ENCODE measurements around the gene DAPP1.

The DAPP1 gene

GRCh38 chr4:99891351-99891750 is 74.7 kb downstream of the DAPP1 start:
- DNase-seq (ENCODE audit: low read depth) = no peak
- H3K4me3 ChIP-seq (ENCODE audit: low read depth, low read length) = no peak overlapping the region
- no peak for TF ChIP-seq CTCF (IDR thresholded peaks at IDR 0.05; ENCODE audit: control insufficient read depth, extremely low read depth, insufficient read depth)

GRCh38 chr4:99893029-99893428 is 76.4 kb downstream of the DAPP1 start:
- TF ChIP-seq CTCF (IDR thresholded peaks at IDR 0.05; ENCODE audit: control insufficient read depth, extremely low read depth, insufficient read depth) = no peak
- peak overlapping the region; percentile 80 for H3K4me3 ChIP-seq (ENCODE audit: low read depth, low read length)
- no peak for DNase-seq (ENCODE audit: low read depth)

- no peak for DNase-seq (ENCODE audit: low read depth)
- no peak for TF ChIP-seq CTCF (IDR thresholded peaks at IDR 0.05; ENCODE audit: control insufficient read depth, extremely low read depth, insufficient read depth)
- peak overlapping the region; percentile 80 for H3K4me3 ChIP-seq (ENCODE audit: low read depth, low read length)
These were observed 77.2 kb downstream of the DAPP1 start for GRCh38 chr4:99893839-99894160.

GRCh38 chr4:99894161-99894997 is 77.8 kb downstream of the DAPP1 start, which contains the start of gene LAMTOR3:
LAMTOR3 (minus strand) TSS chr4:99894427; CDS start chr4:99893963, 464 bp downstream.
- no peak for TF ChIP-seq CTCF (IDR thresholded peaks at IDR 0.05; ENCODE audit: control insufficient read depth, extremely low read depth, insufficient read depth)
- H3K4me3 ChIP-seq (ENCODE audit: low read depth, low read length) = peak within 1 kb of the TSS; percentile 80

GRCh38 chr4:99894998-99895397 is 78.4 kb downstream of the DAPP1 start:
- peak overlapping the region; percentile 80 for H3K4me3 ChIP-seq (ENCODE audit: low read depth, low read length)
- DNase-seq (ENCODE audit: low read depth) = no peak
- TF ChIP-seq CTCF (IDR thresholded peaks at IDR 0.05; ENCODE audit: control insufficient read depth, extremely low read depth, insufficient read depth) = no peak

More at GRCh38 chr4:99894161-99894997, 77.8 kb downstream of the DAPP1 start, which contains the start of gene LAMTOR3:
- peak; percentile 85 for DNase-seq (ENCODE audit: low read depth)

- no peak overlapping the region for H3K4me3 ChIP-seq (ENCODE audit: low read depth, low read length)
- TF ChIP-seq CTCF (IDR thresholded peaks at IDR 0.05; ENCODE audit: control insufficient read depth, extremely low read depth, insufficient read depth) = no peak
- no peak for DNase-seq (ENCODE audit: low read depth)
These were observed 98.8 kb downstream of the DAPP1 start for GRCh38 chr4:99915449-99915848.

GRCh38 chr4:99917575-99917974 is 100.9 kb downstream of the DAPP1 start:
- DNase-seq (ENCODE audit: low read depth) = no peak
- no peak overlapping the region for H3K4me3 ChIP-seq (ENCODE audit: low read depth, low read length)
- no peak for TF ChIP-seq CTCF (IDR thresholded peaks at IDR 0.05; ENCODE audit: control insufficient read depth, extremely low read depth, insufficient read depth)

Measured in LNCaP clone FGC (cell line).